ENCODE results near the gene TTC28.

Gene TTC28

DNA sequence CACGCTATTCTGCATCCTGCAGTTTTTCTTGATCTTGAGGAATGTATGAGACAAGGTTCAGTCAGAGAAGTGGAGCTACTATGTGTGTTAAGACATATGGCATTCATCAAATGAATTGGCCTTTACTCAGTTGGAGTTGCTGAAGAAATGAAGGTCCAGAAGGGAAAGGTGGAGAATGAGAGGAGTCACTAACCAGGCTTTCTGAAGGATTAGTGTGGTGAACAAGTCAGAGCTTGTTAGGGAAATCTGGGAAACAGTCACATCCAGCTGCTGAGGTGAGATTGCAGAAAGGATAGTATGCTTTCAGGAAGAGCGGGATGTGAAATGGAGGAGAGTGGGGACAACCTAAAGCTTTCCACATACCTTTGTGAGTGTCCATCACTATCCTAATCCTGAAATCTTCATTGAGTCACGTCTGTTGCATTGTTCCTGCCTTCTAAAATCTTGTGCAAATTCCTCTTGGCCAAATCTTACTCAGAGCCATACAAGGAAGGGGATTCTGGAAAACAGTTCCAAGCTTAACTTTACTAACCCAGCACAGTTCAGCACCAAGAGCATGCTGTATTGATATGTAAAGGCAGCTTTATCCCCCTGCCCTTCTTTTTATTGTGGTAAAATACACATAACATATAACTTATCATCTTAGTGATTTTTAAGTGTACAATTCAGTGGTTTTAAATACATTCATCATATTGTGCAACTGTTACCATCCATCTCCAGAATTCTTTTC, 749.1 kb downstream of the TTC28 start:
- DNase-seq, result no peak
